Adipocyte (in vitro differentiated cells): ENCODE data around the gene PLEKHA5.
A peak's percentile ranks its signal among the peaks of the same experiment; 100 is the strongest.
"Not testable (repeated sequence)": the region's sequence is repeated elsewhere in the genome, so short reads cannot be mapped to it uniquely, and the experiment has no call there.

Experiments
- DNase-seq: peaks from one replicate; pipeline ENCODE4 v3.0.0-alpha.2; 2015; ENCODE audit warnings: low read depth
- H3K27me3 ChIP-seq: replicated peaks from 2 replicates; pipeline ENCODE4 v1.7.0; 2013; ENCODE audit warnings: mild to moderate bottlenecking, low read length, moderate library complexity; ENCODE audit not compliant: control insufficient read depth, insufficient read depth
- H3K36me3 ChIP-seq: 2 replicates; pipeline ENCODE4 v1.7.0; 2013; ENCODE audit warnings: low read length, mild to moderate bottlenecking, moderate library complexity; ENCODE audit not compliant: control insufficient read depth, insufficient read depth, severe bottlenecking
- H3K4me1 ChIP-seq: 2 replicates; pipeline ENCODE4 v1.7.0; 2013; ENCODE audit warnings: mild to moderate bottlenecking, low read length, moderate library complexity; ENCODE audit not compliant: control insufficient read depth, insufficient read depth
- H3K4me3 ChIP-seq: 2 replicates; pipeline ENCODE4 v1.7.0; 2013; ENCODE audit warnings: mild to moderate bottlenecking, low read length, moderate library complexity
- H3K9ac ChIP-seq: 2 replicates; pipeline ENCODE4 v1.7.0; 2013; ENCODE audit warnings: mild to moderate bottlenecking, low read length, moderate library complexity
- H3K9me3 ChIP-seq: 2 replicates; pipeline ENCODE4 v1.7.0; 2013; ENCODE audit warnings: mild to moderate bottlenecking, low read length, moderate library complexity; ENCODE audit not compliant: control insufficient read depth

The PLEKHA5 gene

DNA sequence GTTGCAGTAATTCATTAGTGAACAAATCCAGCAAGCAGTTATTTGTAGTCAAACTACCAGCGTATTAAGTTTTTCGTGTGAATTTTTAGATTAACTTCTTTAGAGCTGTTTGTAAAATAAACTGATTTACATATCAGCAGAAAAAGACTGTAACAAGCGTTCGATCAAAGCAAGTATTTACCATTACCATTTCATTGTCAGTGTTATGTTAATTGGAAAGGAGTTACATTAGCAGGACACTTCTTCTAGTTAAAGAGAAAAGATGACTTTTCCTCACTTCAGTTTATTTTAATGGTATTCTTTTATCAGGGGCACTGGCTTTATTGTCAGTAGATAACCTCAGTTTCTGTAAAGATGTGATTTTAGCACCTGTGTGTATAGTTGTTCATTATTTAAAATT is 158.6 kb downstream of the PLEKHA5 start:
- H3K27me3 ChIP-seq: no peaks in the 10 kb centered on the region
- peaks cover 7% of the 10 kb centered on the region for H3K36me3 ChIP-seq
- no peak for DNase-seq

DNA sequence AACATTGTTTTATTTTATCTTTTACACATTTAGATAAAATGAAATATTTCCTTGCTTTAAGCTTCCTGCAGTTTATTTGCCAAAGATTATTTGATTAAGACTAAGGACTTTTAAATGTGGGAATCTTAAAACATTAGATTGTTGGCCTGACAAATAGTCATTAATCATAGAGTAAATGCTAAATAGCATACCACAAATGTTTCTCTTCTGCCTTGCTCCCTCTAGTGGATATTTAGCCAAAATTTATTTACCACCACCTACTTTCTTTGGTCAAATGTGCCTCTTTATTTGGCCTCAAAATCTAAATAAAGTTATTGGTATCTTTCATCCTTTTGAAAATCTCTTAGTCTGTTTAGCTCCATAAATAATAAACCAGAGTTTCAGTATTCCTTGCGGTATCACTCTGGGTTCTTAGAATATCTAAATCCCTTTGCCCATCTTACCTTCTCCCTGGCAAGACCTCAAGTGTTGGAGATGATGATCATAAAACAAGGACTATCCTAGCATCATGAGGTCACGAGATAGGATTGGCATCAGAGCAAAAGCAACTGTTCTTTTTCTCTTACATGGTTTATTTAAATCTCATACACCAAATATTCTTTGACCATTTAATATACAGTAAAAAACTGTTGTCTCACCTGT is 159.2 kb downstream of the PLEKHA5 start:
- H3K27me3 ChIP-seq: no peaks in the 10 kb centered on the region
- peak; percentile 78 for DNase-seq
- H3K4me1 ChIP-seq: no peaks in the 10 kb centered on the region
- H3K9me3 ChIP-seq: no peaks in the 10 kb centered on the region
- H3K36me3 ChIP-seq: peaks cover under 1% of the 10 kb centered on the region
- no peak overlapping the region for H3K9ac ChIP-seq
- no peak overlapping the region for H3K4me3 ChIP-seq

More for the DNA sequence above, 158.6 kb downstream of the PLEKHA5 start:
- H3K9me3 ChIP-seq: no peaks in the 10 kb centered on the region
- no peaks in the 10 kb centered on the region for H3K4me1 ChIP-seq
- H3K9ac ChIP-seq: no peak overlapping the region
- H3K4me3 ChIP-seq: no peak overlapping the region

DNA sequence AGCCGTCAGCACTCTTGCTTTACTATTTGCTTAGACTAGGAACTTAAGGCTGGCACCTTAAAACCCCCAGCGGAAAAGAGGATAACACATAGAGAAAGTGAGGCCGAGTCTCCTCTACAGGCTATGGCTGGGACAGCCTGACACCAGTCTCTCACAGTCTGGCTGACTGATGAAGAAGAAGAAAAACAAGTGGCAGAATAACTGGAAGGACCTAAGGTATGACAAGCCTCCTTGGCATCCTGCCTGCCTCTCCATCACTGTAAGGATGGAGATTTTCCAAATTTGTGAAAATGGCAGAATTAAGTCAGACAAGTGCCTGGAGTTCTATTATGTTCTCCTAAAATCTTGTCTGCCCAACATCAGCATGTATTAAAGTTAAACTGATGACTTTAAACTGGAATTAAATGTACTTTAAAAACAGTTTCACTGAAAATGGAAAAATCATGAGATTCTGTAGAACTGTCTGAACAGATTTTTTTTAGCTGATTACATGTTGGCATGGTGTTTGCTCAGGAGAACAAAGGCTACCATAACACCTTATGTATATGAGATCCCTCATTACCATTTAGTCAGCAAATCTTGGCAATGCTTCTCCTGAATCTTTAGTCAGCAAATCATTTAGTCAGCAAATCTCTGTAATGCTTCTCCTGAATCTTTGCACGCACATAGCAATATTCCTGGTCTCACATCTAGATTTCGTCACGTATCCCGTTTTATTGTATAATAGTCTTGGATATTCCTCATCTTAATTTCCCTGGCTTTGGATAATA is 169.5 kb downstream of the PLEKHA5 start:
- Histone ChIP-seq H3K4me1 (no peaks in the 10 kb centered on the region), H3K27me3 (no peaks in the 10 kb centered on the region), H3K9me3 (no peaks in the 10 kb centered on the region), H3K36me3 (no peaks in the 10 kb centered on the region), H3K4me3 (no peak overlapping the region), H3K9ac (no peak overlapping the region)
- DNase-seq: no peak

DNA sequence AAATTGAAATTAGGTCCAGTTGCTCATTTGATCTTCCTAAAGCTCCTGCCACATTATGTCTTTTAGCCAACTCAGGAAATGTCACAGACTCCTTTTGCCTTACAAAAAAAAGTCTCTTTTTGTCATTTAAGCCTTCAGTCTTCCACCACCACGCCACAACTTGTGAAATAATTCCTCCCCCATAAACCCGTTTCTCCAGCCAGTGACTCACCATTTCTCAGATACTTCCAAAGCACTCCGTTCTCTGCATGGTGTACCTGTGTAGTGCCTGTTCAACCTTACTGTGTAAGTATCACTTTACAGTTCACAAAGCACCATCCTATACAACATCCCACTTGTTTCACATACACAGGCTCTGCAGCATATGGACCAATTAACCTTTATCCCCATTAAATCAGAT is 170.2 kb downstream of the PLEKHA5 start:
- no peak overlapping the region for H3K4me3 ChIP-seq
- H3K9ac ChIP-seq: no peak overlapping the region
- no peaks in the 10 kb centered on the region for H3K4me1 ChIP-seq
- no peaks in the 10 kb centered on the region for H3K9me3 ChIP-seq
- H3K36me3 ChIP-seq: no peaks in the 10 kb centered on the region
- H3K27me3 ChIP-seq: no peaks in the 10 kb centered on the region
- DNase-seq: no peak

DNA sequence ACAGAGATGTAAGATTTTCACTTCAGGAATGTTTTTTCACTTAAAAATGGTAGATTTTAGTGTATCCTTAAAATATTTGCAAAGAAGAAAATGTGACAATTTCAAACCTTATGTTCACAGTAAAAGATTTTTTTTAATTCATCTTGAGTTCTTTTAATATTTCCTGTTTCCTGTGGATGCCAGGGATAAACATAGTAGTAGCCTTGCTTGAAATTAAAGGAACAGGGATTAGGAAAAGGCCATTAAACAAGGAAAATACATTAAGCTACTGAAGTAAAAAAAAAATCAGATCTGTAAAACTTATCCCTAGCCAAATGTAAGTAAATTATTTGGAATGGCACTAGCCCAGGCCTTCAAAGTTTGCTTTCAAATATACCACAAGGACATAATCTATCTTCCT is 171.7 kb downstream of the PLEKHA5 start:
- Histone ChIP-seq H3K36me3 (no peaks in the 10 kb centered on the region), H3K4me3 (no peak overlapping the region), H3K9me3 (no peaks in the 10 kb centered on the region), H3K4me1 (no peaks in the 10 kb centered on the region), H3K27me3 (no peaks in the 10 kb centered on the region), H3K9ac (no peak overlapping the region)
- no peak for DNase-seq

DNA sequence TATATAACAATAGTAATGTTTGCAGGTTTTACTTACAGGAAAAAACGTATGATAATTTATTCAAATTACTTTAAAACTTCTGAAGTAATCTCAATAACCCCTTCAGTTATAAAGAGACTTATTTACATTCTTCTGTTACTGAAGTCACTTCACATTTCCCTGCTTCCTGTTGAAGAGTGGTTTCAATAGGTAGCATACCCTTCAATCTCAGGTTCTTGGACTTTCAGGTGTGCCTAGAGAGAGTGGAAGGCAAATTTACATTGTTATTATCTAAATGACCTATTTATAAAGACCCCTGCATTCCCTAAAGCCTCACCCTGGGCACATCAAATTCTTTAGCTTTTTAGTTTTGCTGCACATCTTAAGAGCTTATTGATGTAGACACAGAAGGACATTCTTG is 172.2 kb downstream of the PLEKHA5 start:
- no peaks in the 10 kb centered on the region for H3K36me3 ChIP-seq
- DNase-seq: no peak
- H3K4me1 ChIP-seq: no peaks in the 10 kb centered on the region
- H3K9me3 ChIP-seq: no peaks in the 10 kb centered on the region
- H3K9ac ChIP-seq: no peak overlapping the region
- H3K4me3 ChIP-seq: no peak overlapping the region
- no peaks in the 10 kb centered on the region for H3K27me3 ChIP-seq

DNA sequence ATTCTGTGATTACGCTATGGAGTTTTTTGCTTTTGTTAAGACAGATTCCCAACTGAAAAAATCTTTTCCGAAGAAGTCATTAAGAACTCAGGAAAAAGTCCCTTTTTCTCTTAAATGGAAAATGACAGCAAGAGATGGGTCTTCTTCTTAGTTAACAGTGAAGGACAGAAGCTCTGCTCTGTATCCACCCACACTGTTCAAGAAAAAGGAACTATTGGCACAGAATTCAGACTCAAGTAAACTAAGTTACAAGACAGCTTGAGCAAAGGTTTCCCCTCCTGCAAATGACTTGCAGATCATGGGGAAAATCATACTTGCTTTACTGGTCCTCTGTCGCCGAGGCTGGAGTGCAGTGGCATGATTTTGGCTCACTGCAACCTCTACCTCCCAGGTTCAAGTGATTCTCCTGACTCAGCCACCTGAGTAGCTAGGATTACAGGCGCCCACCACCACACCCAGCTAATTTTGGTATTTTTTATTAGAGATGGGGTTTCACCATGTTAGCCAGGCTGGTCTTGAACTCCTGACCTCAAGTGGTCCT is 172.6 kb downstream of the PLEKHA5 start:
- DNase-seq: no peak
- no peak overlapping the region for H3K9ac ChIP-seq
- H3K4me3 ChIP-seq: no peak overlapping the region
- H3K27me3 ChIP-seq: no peaks in the 10 kb centered on the region
- H3K4me1 ChIP-seq: no peaks in the 10 kb centered on the region
- H3K9me3 ChIP-seq: no peaks in the 10 kb centered on the region
- no peaks in the 10 kb centered on the region for H3K36me3 ChIP-seq

DNA sequence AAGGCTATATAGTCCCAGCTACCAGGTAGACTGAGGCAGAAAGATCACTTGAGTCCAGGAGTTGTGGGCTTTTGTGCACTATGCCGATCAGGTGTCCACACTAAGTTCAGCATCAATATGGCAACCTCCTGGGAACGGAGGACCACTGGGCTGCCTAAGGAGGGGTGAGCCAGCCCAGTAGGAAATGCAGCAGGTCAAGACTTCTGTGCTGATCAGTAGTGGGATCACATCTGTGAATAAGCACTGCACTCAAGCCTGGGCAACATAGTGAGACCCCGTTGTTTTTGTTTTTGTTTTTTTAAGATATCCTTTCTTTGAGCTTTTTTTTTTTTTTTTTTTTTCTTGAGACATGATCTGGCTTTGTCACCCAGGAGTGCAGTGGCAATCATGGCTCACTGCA is 174.0 kb downstream of the PLEKHA5 start:
- no peak for DNase-seq
- no peak overlapping the region for H3K9ac ChIP-seq
- no peaks in the 10 kb centered on the region for H3K27me3 ChIP-seq
- no peaks in the 10 kb centered on the region for H3K4me1 ChIP-seq
- no peaks in the 10 kb centered on the region for H3K36me3 ChIP-seq
- no peak overlapping the region for H3K4me3 ChIP-seq
- H3K9me3 ChIP-seq: no peaks in the 10 kb centered on the region

DNA sequence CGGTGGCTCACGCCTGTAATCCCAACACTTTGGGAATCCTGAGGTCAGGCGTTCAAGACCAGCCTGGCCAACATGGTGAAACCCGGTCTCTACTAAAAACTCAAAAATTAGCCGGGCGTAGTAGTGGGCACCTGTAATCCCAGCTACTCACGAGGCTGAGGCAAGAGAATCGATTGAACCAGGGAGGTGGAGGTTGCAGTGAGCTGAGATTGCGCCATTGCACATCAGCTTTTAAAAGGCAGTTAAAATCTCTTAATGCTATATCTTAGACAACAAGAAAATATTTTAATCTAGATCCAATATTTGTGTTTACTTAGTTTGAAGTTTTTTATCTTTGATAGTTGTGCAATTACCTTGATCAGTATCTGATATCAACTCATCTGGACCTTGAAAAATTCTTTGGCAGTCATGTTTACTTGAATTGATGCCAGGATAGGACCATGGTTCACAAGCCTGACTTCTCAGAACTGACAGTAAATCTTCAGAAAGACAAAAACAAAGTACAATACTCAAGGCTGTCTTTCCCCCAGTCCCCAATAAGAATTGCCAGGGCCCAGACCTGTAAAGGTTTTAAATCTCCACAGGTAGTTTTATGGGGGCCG is 174.7 kb downstream of the PLEKHA5 start:
- Histone ChIP-seq H3K9ac (no peak overlapping the region), H3K4me1 (peaks cover under 1% of the 10 kb centered on the region), H3K4me3 (no peak overlapping the region), H3K9me3 (no peaks in the 10 kb centered on the region), H3K36me3 (no peaks in the 10 kb centered on the region), H3K27me3 (no peaks in the 10 kb centered on the region)
- DNase-seq: no peak

DNA sequence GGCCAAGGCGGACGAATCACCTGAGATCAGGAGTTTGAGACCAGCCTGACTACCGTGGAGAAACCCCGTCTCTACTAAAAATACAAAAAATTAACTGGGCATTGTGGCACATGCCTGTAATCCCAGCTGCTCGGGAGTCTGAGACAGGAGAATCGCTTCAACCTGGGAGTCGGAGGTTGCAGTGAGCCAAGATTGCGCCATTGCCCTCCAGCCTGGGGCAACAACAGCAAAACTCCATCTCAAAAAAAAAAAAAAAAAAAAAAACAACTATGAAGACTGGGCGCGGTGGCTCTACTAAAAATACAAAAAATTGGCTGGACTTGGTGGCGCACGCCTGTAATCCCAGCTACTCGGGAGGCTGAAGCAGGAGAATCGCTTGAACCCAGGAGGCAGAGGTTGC is 176.1 kb downstream of the PLEKHA5 start:
- DNase-seq, H3K4me3 ChIP-seq, H3K9ac ChIP-seq, H3K36me3 ChIP-seq, H3K4me1 ChIP-seq, H3K9me3 ChIP-seq, H3K27me3 ChIP-seq: not testable (repeated sequence)

DNA sequence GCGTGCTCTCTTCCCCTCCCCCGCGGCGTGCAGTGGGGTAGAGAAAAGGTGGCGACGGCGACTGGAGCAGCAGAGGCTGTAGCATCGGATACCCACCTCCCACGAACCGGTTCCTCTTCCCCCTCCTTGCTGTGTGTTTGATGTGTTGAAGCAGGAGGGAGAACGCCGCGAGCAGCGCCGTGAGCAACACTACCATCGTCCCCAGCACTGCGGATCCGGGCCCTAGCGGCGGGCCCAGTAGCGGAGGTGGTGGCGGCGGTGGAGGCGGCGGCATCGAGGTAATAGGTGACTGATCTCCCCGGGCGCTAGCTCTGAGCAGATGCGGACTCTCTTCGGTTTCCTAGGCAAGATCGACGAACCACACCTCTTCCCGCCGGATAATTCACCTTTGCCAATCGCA is 176.8 kb downstream of the PLEKHA5 start:
- Histone ChIP-seq H3K36me3 (no peaks in the 10 kb centered on the region), H3K9me3 (no peaks in the 10 kb centered on the region), H3K4me3 (no peak overlapping the region), H3K4me1 (peaks cover 8% of the 10 kb centered on the region), H3K9ac (no peak overlapping the region), H3K27me3 (no peaks in the 10 kb centered on the region)
- DNase-seq: no peak
